DMS114 treated with DMSO at 0.1 percent for 48 hours (cell line): ENCODE results near the gene R3HCC1L.
A peak's percentile ranks its signal among the peaks of the same experiment; 100 is the strongest.
"Not testable (repeated sequence)": the region's sequence is repeated elsewhere in the genome, so short reads cannot be mapped to it uniquely, and the experiment has no call there.

Source experiments
- DNase-seq: peaks from one replicate; lab custom pipeline; 2025; ENCODE audit not compliant: unreplicated experiment; lab: John Stamatoyannopoulos, UW

R3HCC1L gene

GRCh38 chr10:98226508-98227144 is 92.2 kb downstream of the R3HCC1L start:
- no peak for DNase-seq

DNA sequence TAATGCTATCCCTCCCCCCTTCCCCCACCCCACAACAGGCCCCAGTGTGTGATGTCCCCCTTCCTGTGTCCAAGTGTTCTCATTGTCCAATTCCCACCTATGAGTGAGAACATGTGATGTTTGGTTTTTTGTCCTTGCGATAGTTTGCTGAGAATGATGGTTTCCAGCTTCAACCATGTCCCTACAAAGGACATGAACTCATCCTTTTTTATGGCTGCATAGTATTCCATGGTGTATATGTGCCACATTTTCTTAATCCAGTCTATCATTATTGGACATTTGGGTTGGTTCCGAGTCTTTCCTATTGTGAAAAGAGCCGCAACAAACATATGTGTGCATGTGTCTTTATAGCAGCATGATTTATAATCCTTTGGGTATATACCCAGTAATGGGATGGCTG is 93.3 kb downstream of the R3HCC1L start:
- not testable (repeated sequence) for DNase-seq

DNA sequence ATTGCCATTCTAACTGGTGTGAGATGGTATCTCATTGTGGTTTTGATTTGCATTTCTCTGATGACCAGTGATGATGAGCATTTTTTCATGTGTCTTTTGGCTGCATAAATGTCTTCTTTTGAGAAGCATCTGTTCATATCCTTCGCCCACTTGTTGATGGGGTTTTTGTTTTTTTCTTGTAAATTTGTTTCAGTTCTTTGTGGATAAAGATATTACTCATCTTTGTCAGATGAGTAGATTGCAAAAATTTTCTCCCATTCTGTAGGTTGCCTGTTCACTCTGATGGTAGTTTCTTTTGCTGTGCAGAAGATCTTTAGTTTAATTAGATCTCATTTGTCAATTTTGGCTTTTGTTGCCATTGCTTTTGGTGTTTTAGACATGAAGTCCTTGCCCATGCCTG is 93.8 kb downstream of the R3HCC1L start:
- not testable (repeated sequence) for DNase-seq

DNA sequence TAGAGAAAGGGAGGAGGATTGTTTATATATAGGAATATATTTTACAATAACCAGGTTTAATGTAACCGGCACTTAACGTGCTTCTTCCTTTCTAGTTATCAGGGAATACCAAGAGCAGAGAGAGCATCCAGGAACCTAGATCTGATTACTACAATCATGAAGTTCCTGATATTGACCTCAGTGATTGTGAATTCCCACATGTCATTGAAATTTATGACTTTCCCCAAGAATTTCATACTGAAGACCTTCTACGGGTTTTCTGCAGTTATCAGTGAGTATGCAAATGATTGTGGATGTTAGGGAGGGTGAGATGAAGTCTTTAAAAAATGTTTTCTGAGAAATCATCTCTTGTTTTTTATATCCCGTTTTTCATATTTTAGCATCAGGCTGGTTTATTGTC is 97.0 kb downstream of the R3HCC1L start:
- DNase-seq: no peak

DNA sequence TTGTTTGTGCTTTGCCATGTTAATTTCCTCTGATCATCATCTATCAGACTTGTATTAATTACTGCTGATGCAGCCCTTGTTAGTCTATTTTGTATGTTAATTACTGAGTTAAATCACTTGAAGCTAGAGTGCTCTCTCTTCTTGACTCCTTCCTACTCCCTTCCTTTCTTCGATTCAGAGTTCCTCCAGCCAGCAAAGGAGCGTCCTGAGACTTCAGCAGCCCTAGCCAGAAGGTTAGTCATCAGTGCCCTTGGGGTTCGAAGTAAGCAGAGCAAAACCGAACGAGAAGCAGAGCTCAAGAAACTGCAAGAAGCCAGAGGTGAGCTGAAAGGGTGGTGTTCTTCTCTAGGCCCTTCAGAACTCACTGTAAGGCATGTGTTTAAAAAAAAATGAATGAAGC is 101.4 kb downstream of the R3HCC1L start:
- DNase-seq: no peak

- DNase-seq: no peak
Measured at GRCh38 chr10:98236862-98237261, 102.4 kb downstream of the R3HCC1L start.

DNA sequence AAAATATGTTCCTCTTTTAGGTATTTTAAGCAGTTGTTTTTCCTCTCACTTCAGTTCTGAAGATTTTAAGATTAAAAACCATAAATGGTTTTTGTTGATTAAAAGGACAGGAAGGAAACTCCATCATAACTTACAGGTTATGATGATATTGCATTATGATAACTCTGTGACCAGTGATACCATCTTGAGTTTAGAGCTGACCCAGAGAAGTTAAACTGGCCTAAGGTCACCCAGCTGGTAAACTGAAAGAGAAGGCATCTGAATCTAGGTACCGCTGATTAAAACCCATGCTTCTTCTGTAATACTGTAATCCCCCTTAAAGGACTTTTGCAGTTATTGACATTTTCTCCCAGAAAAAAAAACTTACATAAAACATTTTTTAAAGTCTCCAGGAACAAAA is 103.9 kb downstream of the R3HCC1L start:
- DNase-seq: no peak

GRCh38 chr10:98240524-98240923 is 106.1 kb downstream of the R3HCC1L start:
- DNase-seq: no peak

GRCh38 chr10:98242823-98243222 is 108.4 kb downstream of the R3HCC1L start:
- DNase-seq: peak; percentile 29

DNA sequence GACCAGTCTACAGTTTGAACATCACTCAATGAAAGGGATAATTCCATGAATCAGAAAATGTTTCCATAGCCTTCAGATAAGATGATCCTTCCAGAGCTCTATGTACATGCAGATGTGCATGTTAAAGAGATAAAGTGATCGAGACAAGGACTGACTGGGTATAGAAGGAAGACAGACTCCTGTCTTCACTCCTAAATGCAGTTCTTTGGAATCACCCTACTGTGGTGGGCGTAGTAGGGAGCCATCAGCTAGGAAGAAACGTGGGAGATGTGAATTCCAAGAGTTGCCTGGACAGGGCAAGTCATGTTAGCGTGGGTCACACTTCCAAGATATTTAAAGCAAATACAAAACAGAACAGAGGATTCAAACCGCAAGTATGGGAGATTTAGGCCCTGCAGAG is 109.7 kb downstream of the R3HCC1L start:
- DNase-seq: no peak

DNA sequence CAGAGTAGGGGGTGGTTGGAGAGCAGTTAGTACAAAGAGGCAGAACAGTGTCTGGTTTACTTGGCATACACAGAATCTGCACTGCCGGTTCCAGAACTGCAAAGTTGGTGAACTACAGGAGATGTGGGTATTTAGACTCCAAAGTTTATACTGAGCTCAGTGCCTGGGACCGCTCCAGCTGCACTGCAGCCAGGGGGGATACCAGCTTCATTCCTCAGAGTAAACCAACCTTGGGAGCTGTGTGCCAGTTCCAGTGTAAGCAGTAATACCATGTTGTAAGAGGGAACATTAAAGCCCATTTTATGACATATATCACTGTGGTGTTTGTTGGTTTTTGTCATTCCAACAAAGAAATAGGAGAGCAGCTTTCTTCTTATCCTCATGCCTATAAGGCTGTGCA is 110.1 kb downstream of the R3HCC1L start:
- DNase-seq: no peak

GRCh38 chr10:98246911-98247805 is 112.7 kb downstream of the R3HCC1L start:
- DNase-seq: no peak

DNA sequence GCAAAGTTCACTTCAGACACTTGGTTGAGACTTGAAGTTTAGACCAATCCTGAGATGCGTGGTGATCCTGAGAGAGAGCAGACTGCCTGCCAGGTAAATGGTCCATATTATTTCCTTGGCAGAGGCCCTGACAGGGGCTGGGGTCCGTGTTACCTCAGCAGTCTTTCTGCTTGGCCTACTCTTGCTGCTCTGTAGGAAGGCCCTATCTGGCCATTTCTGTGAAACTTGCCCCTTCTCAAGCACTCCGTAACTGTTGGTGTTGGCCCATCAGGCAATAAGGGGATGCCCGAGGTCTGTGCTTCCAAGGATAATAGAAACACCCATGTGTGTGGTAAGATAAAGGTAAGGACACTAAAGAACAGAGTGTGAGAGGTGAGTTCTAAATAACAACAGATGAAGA is 113.6 kb downstream of the R3HCC1L start:
- no peak for DNase-seq

DNA sequence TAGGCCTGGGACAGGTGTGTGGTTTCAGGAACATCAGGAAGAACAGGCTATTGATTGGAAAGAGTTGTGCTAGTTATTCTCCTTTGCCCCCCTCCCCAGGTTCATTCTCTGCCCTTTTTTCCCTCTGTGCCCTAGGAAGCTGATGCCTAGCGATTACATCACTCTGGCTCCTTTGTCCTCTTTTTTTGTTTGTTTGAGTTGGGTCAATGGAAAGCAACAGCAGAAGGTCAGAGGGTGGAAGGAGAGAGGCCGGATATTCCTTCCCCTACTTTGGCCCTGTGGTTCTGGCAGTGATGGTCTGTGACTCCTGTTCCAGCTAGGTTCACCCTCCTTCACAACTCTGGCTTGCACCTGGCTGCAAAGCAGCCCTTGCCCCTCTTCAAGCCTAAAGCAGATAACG is 114.7 kb downstream of the R3HCC1L start:
- no peak for DNase-seq

DNA sequence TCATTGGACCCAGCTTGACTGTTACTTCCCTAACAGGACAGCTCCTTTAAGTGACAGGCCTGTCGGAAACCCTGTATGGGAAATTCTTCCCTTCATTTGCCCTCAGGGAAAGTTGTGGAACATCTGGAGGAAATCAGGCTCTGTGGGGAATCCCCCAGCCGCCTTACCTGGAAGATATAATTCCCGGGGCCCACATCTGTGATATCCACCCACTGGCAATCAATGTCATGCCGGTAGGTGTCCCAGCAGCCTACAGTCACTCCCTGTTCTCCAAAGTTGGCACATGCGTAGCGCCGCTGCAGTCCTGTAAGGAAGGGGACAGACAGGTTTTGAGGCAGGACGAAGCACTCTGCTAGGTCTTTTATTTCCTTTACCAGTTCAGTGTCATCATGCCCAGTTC is 116.9 kb downstream of the R3HCC1L start:
- DNase-seq: no peak

GRCh38 chr10:98252464-98252863 is 118.0 kb downstream of the R3HCC1L start:
- DNase-seq: no peak

DNA sequence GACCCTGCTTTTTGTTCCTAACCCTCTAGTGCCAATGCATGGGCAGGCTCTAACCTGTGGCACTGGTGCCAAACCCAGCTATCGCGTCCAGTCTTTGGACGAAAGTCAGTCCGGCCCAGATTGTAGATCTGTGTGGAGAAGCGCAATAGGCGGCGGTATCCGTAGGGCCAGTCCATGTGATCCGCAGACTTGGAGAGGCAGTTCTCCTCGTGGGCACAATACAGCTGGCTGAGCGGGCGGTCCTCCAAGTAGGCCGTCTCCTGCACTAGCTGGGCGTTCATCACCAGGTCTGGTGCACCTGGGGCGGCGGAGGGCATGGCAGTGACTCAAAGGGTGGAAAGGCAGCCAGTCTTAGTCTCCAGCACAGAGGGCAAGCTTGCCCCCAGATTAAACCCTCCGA is 119.0 kb downstream of the R3HCC1L start:
- no peak for DNase-seq

DNA sequence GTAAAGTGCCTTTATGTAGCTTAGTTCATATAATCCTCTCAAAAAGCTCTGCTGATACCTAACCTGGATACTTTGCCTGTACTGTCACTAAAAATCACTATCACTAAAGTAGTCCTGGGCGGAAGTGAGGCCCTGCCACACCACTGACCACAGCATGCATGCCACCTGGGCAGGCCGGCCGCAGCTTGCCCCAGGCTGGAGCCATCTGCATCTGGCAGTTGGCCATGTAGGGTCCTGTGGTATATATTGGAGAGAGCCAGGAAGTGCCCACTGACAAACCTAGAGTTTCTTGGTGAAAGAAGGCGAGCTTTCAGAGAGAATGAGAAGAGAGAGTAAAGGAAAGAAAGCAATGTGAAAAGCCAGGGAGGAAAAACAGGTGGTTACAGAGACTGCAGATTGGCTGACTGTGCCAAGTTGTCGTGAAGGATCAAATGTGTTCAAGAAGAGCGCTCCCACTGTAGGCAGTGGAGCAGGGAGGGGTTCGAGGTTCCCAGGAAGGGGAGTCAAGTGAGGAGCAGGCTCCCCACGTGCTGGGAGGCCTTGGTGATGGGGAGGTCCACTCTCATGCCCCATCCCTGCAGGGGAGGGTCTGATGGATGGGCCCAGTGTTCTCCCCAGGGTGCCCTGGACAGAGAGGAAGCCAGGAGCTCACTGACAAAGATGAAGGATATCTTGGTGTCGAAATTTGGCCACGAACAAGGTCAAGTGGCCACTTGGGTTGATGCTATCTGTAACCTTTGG is 119.9 kb downstream of the R3HCC1L start:
- DNase-seq: no peak

GRCh38 chr10:98255146-98255877 is 120.9 kb downstream of the R3HCC1L start:
- no peak for DNase-seq

- no peak for DNase-seq
Measured at GRCh38 chr10:98256692-98257091, 122.2 kb downstream of the R3HCC1L start.

DNA sequence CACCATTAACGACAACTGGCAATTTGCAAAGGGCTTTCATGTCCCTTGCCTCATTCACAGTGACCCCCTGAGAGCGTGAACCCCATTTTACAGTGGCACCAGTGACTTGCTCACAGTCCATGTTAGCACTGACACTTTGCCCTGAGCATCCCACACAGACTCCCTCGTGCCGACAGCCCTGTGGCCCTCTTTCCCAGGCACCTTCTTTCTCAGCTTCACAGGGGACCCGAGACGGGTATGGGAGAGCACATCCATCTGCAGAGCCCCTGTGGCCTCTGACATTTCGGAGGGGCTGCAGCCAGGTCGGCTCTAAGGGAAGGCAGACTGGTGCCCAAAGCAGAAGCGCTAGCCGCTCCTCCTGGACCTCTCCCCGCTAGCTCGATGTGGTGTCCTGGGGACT is 122.7 kb downstream of the R3HCC1L start:
- no peak for DNase-seq
